H7 (cell line): Measurements from ENCODE around the gene SLC22A5. TPM values are rescaled to one million over a fixed set of nuclear protein-coding genes. Genes with fewer than 3 reads are reported as not detected.

Experiments
- DNase-seq: peaks from one replicate; pipeline ENCODE4 v3.0.0; 2012
- H3K27me3 ChIP-seq: 2 replicates; pipeline ENCODE4 v1.6.0; 2011; ENCODE audit warnings: mild to moderate bottlenecking, low read length; ENCODE audit not compliant: control insufficient read depth, insufficient read depth
- H3K36me3 ChIP-seq: replicated peaks from 2 replicates; pipeline ENCODE4 v1.5.1; 2011; ENCODE audit warnings: low read length; ENCODE audit not compliant: control insufficient read depth, insufficient read depth
- H3K4me3 ChIP-seq: 2 replicates; pipeline ENCODE4 v1.5.1; 2011; ENCODE audit warnings: low read depth, mild to moderate bottlenecking, control low read depth, low read length, moderate library complexity; ENCODE audit not compliant: insufficient read depth
- total RNA-seq: library from RNA; depleted of rRNA; stranded (reverse); fragments of >200 nt; shearing (Covaris generic); gene quantifications from 2 replicates; pipeline ENCODE4 v1.2.3, GENCODE V29; 2014; rRNA removed

SLC22A5 gene
- total RNA-seq, 1 experiment from 2014 or later: 0.76 TPM

DNA sequence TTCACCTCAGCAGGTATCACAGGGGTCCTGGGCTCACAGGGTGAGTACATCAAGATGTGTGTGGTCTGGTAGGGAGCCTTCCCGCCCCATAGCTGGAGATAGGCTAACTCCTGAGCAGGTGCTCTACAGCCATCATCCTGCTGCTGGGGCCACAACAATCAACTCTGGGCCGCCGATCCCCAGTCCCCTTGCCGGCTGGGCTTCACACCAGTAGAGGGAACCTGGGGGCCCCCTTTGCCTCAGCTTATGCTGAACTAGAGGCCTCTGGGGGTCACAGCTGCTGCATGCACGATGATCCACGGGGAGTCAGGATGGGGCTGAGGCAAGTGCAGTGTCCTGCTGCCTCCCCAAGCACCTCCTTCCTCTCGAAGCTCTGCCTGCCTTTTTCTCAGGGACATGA, 74.6 kb downstream of the SLC22A5 start:
- no peak for DNase-seq
- no peaks in the 10 kb centered on the region for H3K36me3 ChIP-seq
- H3K4me3 ChIP-seq: no peak overlapping the region
- no peaks in the 10 kb centered on the region for H3K27me3 ChIP-seq

Other genes starting within 250 kb of the SLC22A5 start
- 5.4 and 8.4 TPM in 2 replicates for gene P4HA2, start 141.9 kb upstream of the SLC22A5 start, total RNA-seq
- 4.7 and 11.2 TPM in 2 replicates for gene PDLIM4, start 112.0 kb upstream of the SLC22A5 start, total RNA-seq
- gene SLC22A4, start 75.3 kb upstream of the SLC22A5 start, total RNA-seq: 0.17 and 0.81 TPM in 2 replicates
- gene IRF1, start 121.1 kb downstream of the SLC22A5 start, total RNA-seq: 4.5 and 6.5 TPM in 2 replicates
- not detected in 2 replicates for gene IL5, start 173.8 kb downstream of the SLC22A5 start, total RNA-seq
- gene RAD50, start 187.3 kb downstream of the SLC22A5 start, total RNA-seq: 11.4 and 19.5 TPM in 2 replicates